ENCODE data around the gene MUC5B. TPM values are rescaled to one million over a fixed set of nuclear protein-coding genes. Genes with fewer than 3 reads are reported as not detected.

Gene MUC5B
- total RNA-seq, 2 donors from 2014 or later: not detected

- no peaks in the 10 kb centered on the region for H3K4me1 ChIP-seq
- H3K27ac ChIP-seq: no peak overlapping the region
- DNase-seq (ENCODE audit: low spot score): no peak
- H3K36me3 ChIP-seq: no peaks in the 10 kb centered on the region
- peaks cover 0 to 5% of the 10 kb centered on the region in 2 donors for H3K27me3 ChIP-seq
- no peak for TF ChIP-seq CTCF (IDR thresholded peaks at IDR 0.05)
- H3K4me3 ChIP-seq: no peak overlapping the region
- no peaks in the 10 kb centered on the region for H3K9me3 ChIP-seq
Measured at GRCh38 chr11:1196516-1197391, 26.1 kb upstream of the MUC5B start.

GRCh38 chr11:1197431-1197885 lies 25.4 kb upstream of the MUC5B start:
- H3K4me1 ChIP-seq: no peaks in the 10 kb centered on the region
- DNase-seq (ENCODE audit: low spot score): no peak
- TF ChIP-seq CTCF (IDR thresholded peaks at IDR 0.05): no peak
- H3K27ac ChIP-seq: no peak overlapping the region
- H3K4me3 ChIP-seq: no peak overlapping the region
- H3K27me3 ChIP-seq: peaks cover 0 to 5% of the 10 kb centered on the region in 2 donors
- no peaks in the 10 kb centered on the region for H3K36me3 ChIP-seq
- no peaks in the 10 kb centered on the region for H3K9me3 ChIP-seq

GRCh38 chr11:1197886-1198560 lies 24.8 kb upstream of the MUC5B start:
- Histone ChIP-seq H3K27me3 (peaks cover 0 to 5% of the 10 kb centered on the region in 2 donors), H3K4me1 (no peaks in the 10 kb centered on the region), H3K36me3 (no peaks in the 10 kb centered on the region), H3K27ac (no peak overlapping the region), H3K9me3 (no peaks in the 10 kb centered on the region), H3K4me3 (no peak overlapping the region)
- DNase-seq (ENCODE audit: low spot score): no peak
- TF ChIP-seq CTCF (IDR thresholded peaks at IDR 0.05): no peak

- no peak overlapping the region for H3K27ac ChIP-seq
- no peaks in the 10 kb centered on the region for H3K9me3 ChIP-seq
- peaks cover 0 to 5% of the 10 kb centered on the region in 2 donors for H3K27me3 ChIP-seq
- no peaks in the 10 kb centered on the region for H3K4me1 ChIP-seq
- H3K36me3 ChIP-seq: no peaks in the 10 kb centered on the region
- H3K4me3 ChIP-seq: no peak overlapping the region
- no peak for TF ChIP-seq CTCF (IDR thresholded peaks at IDR 0.05)
- no peak for DNase-seq (ENCODE audit: low spot score)
Measured at GRCh38 chr11:1198561-1199240, 24.2 kb upstream of the MUC5B start.

- H3K27me3 ChIP-seq: peaks cover 0 to 5% of the 10 kb centered on the region in 2 donors
- DNase-seq (ENCODE audit: low spot score): no peak
- no peaks in the 10 kb centered on the region for H3K36me3 ChIP-seq
Measured at GRCh38 chr11:1199241-1199750, 23.6 kb upstream of the MUC5B start.

More at GRCh38 chr11:1199241-1199750, 23.6 kb upstream of the MUC5B start:
- Histone ChIP-seq H3K4me1 (no peaks in the 10 kb centered on the region), H3K9me3 (no peaks in the 10 kb centered on the region), H3K4me3 (no peak overlapping the region), H3K27ac (no peak overlapping the region)
- no peak for TF ChIP-seq CTCF (IDR thresholded peaks at IDR 0.05)

Data from right atrium auricular region (tissue), 2 donors.